BJ (cell line): ENCODE results near the gene ERI3. TPM values are rescaled to one million over a fixed set of nuclear protein-coding genes. Genes with fewer than 3 reads are reported as not detected.

ENCODE experiments used
- CTCF ChIA-PET: fragments of 350-600 bp; formaldehyde crosslinking; extraction: SDS; loops from one replicate; lab custom pipeline; 2021; ENCODE audit warnings: antibody characterized with exemption, inconsistent platforms; lab: Yijun Ruan, JAX
- POLR2A ChIA-PET: fragments of 300-600 bp; sonication (Branson Sonifier 250); formaldehyde crosslinking; extraction: SDS; loops from one replicate; lab custom pipeline; 2021; ENCODE audit warnings: antibody characterized with exemption; lab: Charles Lee
- DNase-seq: peaks from one replicate; pipeline ENCODE4 v3.0.0-alpha.2; 2011; ENCODE audit warnings: low read depth
- H3K27me3 ChIP-seq: 2 replicates; pipeline ENCODE4 v1.6.0; 2011; ENCODE audit warnings: low read length; ENCODE audit not compliant: control insufficient read depth, insufficient read depth
- H3K36me3 ChIP-seq: 2 replicates; pipeline ENCODE4 v1.5.1; 2011; ENCODE audit warnings: low read length; ENCODE audit not compliant: control insufficient read depth, insufficient read depth
- H3K4me3 ChIP-seq: 2 replicates; pipeline ENCODE4 v1.5.1; 2011; ENCODE audit warnings: low read depth, mild to moderate bottlenecking, control low read depth, low read length
- polyA plus RNA-seq: library from polyadenylated mRNA; depleted of rRNA; stranded (reverse); fragments of >200 nt; gene quantifications from 2 replicates; pipeline ENCODE4 v1.2.3, GENCODE V29; 2011
- TF ChIP-seq, protein P1 (sequence below): IDR thresholded peaks from 2 replicates; pipeline ENCODE4 v1.5.1; 2011; ENCODE audit warnings: low read depth, mild to moderate bottlenecking, control low read depth, inconsistent platforms, low read length, moderate library complexity; ENCODE audit not compliant: insufficient read depth

The ERI3 gene
- polyA plus RNA-seq, 1 experiment: 75.4 TPM

DNA sequence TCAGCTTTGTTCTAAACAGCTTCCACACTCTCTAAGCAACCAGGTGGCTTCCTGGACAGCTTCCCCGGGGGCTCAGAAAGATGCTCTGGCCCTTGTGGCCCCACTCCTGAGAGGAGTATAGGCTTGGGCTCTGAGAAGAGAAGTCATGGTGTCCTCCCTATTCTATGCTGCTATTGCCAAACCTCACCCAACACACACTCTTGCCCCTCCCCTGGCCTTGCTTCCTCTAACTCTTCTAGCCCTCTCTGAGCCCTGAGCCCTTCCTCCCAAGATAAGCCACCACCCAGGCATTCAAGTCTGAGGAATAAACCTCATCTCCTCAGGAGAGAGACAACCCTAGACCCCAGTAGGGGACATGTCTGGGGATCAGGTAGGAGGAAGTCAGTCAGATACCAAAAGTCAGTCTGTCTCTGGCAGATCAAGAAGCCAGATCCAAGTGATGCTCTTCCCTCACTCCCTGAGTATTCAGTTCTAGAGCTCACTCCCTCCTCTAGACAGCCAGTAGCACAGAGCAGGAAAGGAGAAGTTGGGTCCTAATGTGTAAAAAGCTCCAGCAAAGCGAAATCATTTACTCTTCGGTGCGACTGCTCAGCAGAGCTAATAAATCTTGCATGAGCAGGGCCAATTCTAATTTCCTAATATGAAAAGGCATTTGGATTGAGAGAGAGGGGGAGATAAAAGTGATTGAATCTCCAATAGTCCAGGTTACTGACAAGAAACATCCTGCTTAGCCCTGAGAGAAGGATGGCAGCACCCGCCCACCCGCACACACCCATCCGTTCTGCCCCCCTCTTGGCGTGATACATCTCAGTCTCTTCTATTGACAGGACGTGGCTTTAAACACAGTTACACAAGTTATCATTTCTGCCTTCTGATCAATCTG, 91.2 kb downstream of the ERI3 start:
- CTCF ChIA-PET: interaction anchor here (0.8 to 1.7 kb wide), 3 partner anchors 9 to 47 kb away, joined by 3 to 4 read pairs (median 3); no protein-coding TSS in a partner anchor
- Histone ChIP-seq H3K27me3 (no peaks in the 10 kb centered on the region), H3K36me3 (peaks cover 2% of the 10 kb centered on the region; the same call in 1 of the 2 replicates), H3K4me3 (no peak overlapping the region)
- TF ChIP-seq, protein P1, sequence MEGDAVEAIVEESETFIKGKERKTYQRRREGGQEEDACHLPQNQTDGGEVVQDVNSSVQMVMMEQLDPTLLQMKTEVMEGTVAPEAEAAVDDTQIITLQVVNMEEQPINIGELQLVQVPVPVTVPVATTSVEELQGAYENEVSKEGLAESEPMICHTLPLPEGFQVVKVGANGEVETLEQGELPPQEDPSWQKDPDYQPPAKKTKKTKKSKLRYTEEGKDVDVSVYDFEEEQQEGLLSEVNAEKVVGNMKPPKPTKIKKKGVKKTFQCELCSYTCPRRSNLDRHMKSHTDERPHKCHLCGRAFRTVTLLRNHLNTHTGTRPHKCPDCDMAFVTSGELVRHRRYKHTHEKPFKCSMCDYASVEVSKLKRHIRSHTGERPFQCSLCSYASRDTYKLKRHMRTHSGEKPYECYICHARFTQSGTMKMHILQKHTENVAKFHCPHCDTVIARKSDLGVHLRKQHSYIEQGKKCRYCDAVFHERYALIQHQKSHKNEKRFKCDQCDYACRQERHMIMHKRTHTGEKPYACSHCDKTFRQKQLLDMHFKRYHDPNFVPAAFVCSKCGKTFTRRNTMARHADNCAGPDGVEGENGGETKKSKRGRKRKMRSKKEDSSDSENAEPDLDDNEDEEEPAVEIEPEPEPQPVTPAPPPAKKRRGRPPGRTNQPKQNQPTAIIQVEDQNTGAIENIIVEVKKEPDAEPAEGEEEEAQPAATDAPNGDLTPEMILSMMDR: no peak
- POLR2A ChIA-PET: no interaction called here
- DNase-seq: no peak

DNA sequence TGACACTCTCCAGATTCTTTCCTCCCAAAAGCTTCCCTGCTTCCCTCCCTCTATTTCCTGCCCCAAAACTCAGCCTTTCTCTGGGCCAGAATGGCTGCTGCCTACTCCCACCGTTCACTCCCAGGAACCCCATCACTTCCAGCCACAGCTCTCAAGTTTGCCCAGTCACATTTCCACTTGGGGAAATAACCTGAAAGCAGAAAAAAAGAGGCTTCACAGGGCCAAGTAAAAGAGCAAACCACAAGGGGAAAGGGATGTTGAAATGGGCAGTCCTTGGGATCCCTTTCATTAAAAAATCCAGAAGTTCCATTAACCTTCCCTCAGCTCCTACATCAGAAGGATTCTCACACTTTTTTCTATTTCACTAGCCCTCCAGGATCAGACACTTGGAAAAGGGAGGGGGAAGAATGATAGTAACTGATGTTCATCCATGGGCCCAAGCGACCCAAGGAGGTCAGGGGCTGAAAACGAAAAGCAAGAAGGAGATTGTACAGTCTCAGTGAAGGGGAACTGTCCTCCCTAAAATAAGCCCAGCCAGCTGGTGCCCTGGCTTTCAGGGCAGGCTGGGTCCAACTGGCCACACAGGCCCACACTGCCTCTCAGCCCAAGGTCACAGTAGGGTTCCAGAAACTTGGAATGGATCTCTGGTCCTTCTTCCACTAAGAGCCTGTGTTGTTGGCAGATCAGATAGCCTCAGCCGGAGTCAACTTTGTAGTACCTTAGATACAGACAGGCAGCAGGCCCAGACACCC, 92.1 kb downstream of the ERI3 start:
- no peak for DNase-seq
- TF ChIP-seq, protein P1: no peak
- ChIA-PET CTCF (interaction anchor here (0.8 to 1.7 kb wide), 2 partner anchors 10 to 22 kb away, joined by 3 to 4 read pairs; no protein-coding TSS in a partner anchor), POLR2A (no interaction called here)
- Histone ChIP-seq H3K4me3 (no peak overlapping the region), H3K27me3 (no peaks in the 10 kb centered on the region), H3K36me3 (peaks cover 2% of the 10 kb centered on the region; the same call in 1 of the 2 replicates)

DNA sequence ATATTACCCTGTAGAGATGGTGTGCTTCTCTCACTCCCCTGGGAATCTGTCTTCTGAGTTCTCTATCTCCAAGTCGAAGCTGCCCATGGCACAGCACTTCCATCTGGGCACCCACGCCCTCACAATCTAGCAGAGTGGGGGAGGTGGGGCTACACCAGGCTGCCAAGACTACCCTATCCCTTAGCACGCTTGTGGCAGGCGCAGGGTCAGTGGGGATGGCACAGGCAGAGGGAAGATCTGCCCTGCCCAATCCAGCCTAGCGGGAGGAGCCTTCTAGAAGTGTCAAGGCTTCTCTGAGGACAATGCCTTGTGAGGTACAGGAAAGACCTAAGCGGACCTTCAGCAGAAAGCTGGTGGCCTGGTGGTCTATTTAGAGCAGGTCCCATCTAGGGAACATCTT, 92.6 kb downstream of the ERI3 start:
- H3K36me3 ChIP-seq: peaks cover 3% of the 10 kb centered on the region; the same call in 1 of the 2 replicates
- TF ChIP-seq, protein P1: no peak
- H3K27me3 ChIP-seq: no peaks in the 10 kb centered on the region
- no peak for DNase-seq
- CTCF ChIA-PET: interaction anchor here (0.8 kb wide), 1 partner anchor 23 kb away, joined by 3 read pairs; no protein-coding TSS in a partner anchor
- POLR2A ChIA-PET: no interaction called here
- no peak overlapping the region for H3K4me3 ChIP-seq

DNA sequence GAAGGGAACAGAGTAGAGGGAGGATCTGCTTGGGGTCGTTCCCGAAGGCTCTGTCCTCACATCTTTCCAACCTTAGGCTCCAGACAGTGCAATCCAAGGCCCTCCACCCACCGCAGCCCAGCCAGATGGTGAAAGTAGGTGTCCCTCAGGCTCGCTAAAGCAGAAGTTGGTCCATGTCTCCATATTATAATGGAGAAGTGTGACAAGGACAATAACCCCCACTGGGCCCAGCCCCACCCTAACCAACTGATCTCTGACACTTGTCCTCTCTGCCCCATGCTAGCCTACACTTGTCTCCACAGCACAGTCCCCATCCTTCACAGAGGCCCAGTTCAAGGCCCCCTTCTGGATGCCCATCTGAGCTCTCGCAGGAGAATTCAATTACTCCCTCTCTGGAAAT, 93.1 kb downstream of the ERI3 start:
- POLR2A ChIA-PET: no interaction called here
- CTCF ChIA-PET: no interaction called here
- TF ChIP-seq, protein P1: no peak
- no peaks in the 10 kb centered on the region for H3K27me3 ChIP-seq
- DNase-seq: no peak
- no peak overlapping the region for H3K4me3 ChIP-seq
- peaks cover 3% of the 10 kb centered on the region; the same call in 1 of the 2 replicates for H3K36me3 ChIP-seq

DNA sequence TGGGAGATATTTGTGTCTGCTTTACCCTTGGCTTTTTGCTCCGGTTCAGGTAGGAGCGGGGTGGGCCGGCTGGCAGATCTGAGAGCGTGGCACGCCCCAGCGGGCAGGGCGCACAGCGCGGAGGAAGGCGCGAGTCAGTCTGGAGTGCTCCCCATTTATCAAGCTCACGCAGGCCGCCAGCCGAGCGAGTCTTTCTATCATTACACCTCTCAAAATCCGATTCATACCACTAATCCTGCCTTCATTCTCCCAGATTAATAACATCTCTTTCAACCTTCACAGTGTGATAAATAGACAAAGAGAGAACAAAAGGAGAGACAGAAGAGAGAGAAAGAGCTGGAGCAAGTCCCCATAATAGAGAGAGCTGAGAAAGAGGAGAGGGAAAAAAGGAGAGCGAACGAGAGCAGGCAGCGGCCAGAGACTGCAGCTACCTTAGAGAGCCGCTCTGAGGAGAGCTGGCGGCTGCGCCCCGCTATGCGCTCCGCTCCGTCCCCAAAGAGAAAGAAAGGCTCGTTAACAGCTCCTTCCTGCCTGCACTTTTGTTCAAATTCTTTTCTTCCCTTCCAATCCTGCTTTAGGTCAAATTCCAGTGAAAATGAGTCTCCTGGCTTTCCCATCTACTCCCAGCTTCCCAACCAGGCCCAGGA, 93.8 kb downstream of the ERI3 start:
- TF ChIP-seq, protein P1: no peak
- CTCF ChIA-PET: no interaction called here
- no peak for DNase-seq
- POLR2A ChIA-PET: no interaction called here
- Histone ChIP-seq H3K27me3 (no peaks in the 10 kb centered on the region), H3K36me3 (peaks cover 7% of the 10 kb centered on the region), H3K4me3 (no peak overlapping the region)
